CD4-positive, alpha-beta T cell (primary cell): ENCODE data around the gene C7. TPM values are rescaled to one million over a fixed set of nuclear protein-coding genes. Genes with fewer than 3 reads are reported as not detected.

Experiments
- ATAC-seq: fragments of 200-7000 bp; cut with Tn5 transposase; one replicate; pipeline ENCODE4 v1.10.0; 2022; ENCODE audit warnings: mild to moderate bottlenecking; ENCODE audit not compliant: poor library complexity
- CTCF ChIA-PET: fragments of 350-600 bp; sonication (Branson Sonifier 250); formaldehyde crosslinking; loops from one replicate; lab custom pipeline; 2021; ENCODE audit warnings: antibody characterized with exemption, inconsistent platforms; lab: Charles Lee
- POLR2A ChIA-PET: fragments of 350-600 bp; sonication (Branson Sonifier 250); formaldehyde crosslinking; loops from one replicate; lab custom pipeline; 2021; ENCODE audit warnings: antibody characterized with exemption, inconsistent platforms; lab: Charles Lee
- DNase-seq, 14 experiments: peaks; one replicate each; pipeline ENCODE4 v3.0.0-alpha.2; 2013 to 2020; ENCODE audit warnings: mixed read lengths in 2 of 14
- H3K27ac ChIP-seq, 2 donors: one replicate each; pipeline versions ENCODE4 v1.5.1 to v1.7.0; 2013; ENCODE audit warnings: low read length in 2 of 2, low read depth in 1 of 2, mild to moderate bottlenecking in 1 of 2
- H3K27me3 ChIP-seq, 2 experiments: 1 replicate in 1 of 2; 2 replicates in 1 of 2; pipeline versions ENCODE4 v1.6.1 to v1.7.0; 2013; ENCODE audit warnings: low read length in 2 of 2, control low read depth in 1 of 2, mild to moderate bottlenecking in 1 of 2, moderate library complexity in 1 of 2; ENCODE audit not compliant: insufficient read depth in 2 of 2, control insufficient read depth in 1 of 2
- H3K36me3 ChIP-seq: one replicate; pipeline ENCODE4 v1.6.1; 2013; ENCODE audit warnings: low read length, control low read depth; ENCODE audit not compliant: insufficient read depth
- H3K4me1 ChIP-seq: one replicate; pipeline ENCODE4 v1.6.1; 2013; ENCODE audit warnings: low read length, control low read depth; ENCODE audit not compliant: insufficient read depth
- H3K4me3 ChIP-seq: one replicate; pipeline ENCODE4 v1.5.1; 2013; ENCODE audit warnings: mild to moderate bottlenecking, low read length, moderate library complexity
- H3K9me3 ChIP-seq, 2 experiments: 1 replicate in 1 of 2; 2 replicates in 1 of 2; pipeline versions ENCODE4 v1.6.1 to v1.7.0; 2013; ENCODE audit warnings: low read length in 2 of 2, mild to moderate bottlenecking in 2 of 2, control low read depth in 1 of 2, moderate library complexity in 1 of 2; ENCODE audit not compliant: control insufficient read depth in 1 of 2, insufficient read depth in 1 of 2
- H3K27ac Mint-ChIP-seq: one replicate; pipeline ENCODE4 v1.8.0; 2020; ENCODE audit warnings: mixed read lengths
- H3K27me3 Mint-ChIP-seq: one replicate; pipeline ENCODE4 v1.8.0; 2021; ENCODE audit warnings: mixed read lengths
- H3K36me3 Mint-ChIP-seq: one replicate; pipeline ENCODE4 v1.8.0; 2021; ENCODE audit warnings: low read depth, mixed read lengths
- H3K4me1 Mint-ChIP-seq: one replicate; pipeline ENCODE4 v1.8.0; 2021; ENCODE audit warnings: low read depth, mixed read lengths
- H3K4me3 Mint-ChIP-seq: one replicate; pipeline ENCODE4 v1.8.0; 2020; ENCODE audit warnings: mild to moderate bottlenecking, mixed read lengths
- H3K9me3 Mint-ChIP-seq: one replicate; pipeline ENCODE4 v1.8.0; 2020; ENCODE audit warnings: mixed read lengths
- CTCF ChIP-seq: fragments of 200-600 bp; IDR thresholded peaks from one replicate; pipeline ENCODE4 v1.8.0; 2022; ENCODE audit warnings: antibody characterized with exemption, mild to moderate bottlenecking
- intact Hi-C, 2 experiments: fragments of 100-400 bp; cut with DNase I in 1 of 2; cut with micrococcal nuclease in 1 of 2; formaldehyde crosslinking; loops; one replicate each; pipeline versions ENCODE4 v1.15.1 to v1.9.0; 2023 to 2025; cut with DNase I, micrococcal nuclease
- total RNA-seq, 174 experiments: library from RNA in 2 of 174; stranded (reverse) in 2 of 174; gene quantifications; one replicate each; pipeline ENCODE4 v1.2.3 and lab custom pipeline; 2021 to 2026

C7 gene
- total RNA-seq, 2 experiments from 2014 or later: not detected

GRCh38 chr5:40987349-40987748 lies 78.1 kb downstream of the C7 start:
- no peak for ATAC-seq
- no peak for TF ChIP-seq CTCF
- ChIA-PET POLR2A (no interaction called here), CTCF (no interaction called here)
- no peaks in the 10 kb centered on the region for H3K36me3 ChIP-seq
- DNase-seq: no peak
- Mint-ChIP-seq H3K27me3 (peaks cover 5% of the 10 kb centered on the region), H3K4me3 (no peak overlapping the region), H3K4me1 (no peaks in the 10 kb centered on the region), H3K27ac (no peak overlapping the region), H3K36me3 (no peaks in the 10 kb centered on the region), H3K9me3 (peaks cover 3% of the 10 kb centered on the region)
- H3K4me3 ChIP-seq: no peak overlapping the region
- intact Hi-C loops: no loop called here
- H3K27me3 ChIP-seq: no peaks in the 10 kb centered on the region
- H3K9me3 ChIP-seq: no peaks in the 10 kb centered on the region
- H3K4me1 ChIP-seq: no peaks in the 10 kb centered on the region
- H3K27ac ChIP-seq: no peak overlapping the region

- Mint-ChIP-seq H3K9me3 (peaks cover 3% of the 10 kb centered on the region), H3K27ac (no peak overlapping the region), H3K4me3 (no peak overlapping the region), H3K36me3 (no peaks in the 10 kb centered on the region), H3K27me3 (peaks cover 3% of the 10 kb centered on the region), H3K4me1 (no peaks in the 10 kb centered on the region)
- Histone ChIP-seq H3K36me3 (no peaks in the 10 kb centered on the region), H3K27ac (no peak overlapping the region), H3K9me3 (no peaks in the 10 kb centered on the region), H3K4me1 (no peaks in the 10 kb centered on the region), H3K4me3 (no peak overlapping the region), H3K27me3 (no peaks in the 10 kb centered on the region)
- TF ChIP-seq CTCF: no peak
- ChIA-PET POLR2A (no interaction called here), CTCF (no interaction called here)
- intact Hi-C loops: no loop called here
- DNase-seq: no peak
- ATAC-seq: no peak
Observed at GRCh38 chr5:40988746-40989510, 79.6 kb downstream of the C7 start.

DNA sequence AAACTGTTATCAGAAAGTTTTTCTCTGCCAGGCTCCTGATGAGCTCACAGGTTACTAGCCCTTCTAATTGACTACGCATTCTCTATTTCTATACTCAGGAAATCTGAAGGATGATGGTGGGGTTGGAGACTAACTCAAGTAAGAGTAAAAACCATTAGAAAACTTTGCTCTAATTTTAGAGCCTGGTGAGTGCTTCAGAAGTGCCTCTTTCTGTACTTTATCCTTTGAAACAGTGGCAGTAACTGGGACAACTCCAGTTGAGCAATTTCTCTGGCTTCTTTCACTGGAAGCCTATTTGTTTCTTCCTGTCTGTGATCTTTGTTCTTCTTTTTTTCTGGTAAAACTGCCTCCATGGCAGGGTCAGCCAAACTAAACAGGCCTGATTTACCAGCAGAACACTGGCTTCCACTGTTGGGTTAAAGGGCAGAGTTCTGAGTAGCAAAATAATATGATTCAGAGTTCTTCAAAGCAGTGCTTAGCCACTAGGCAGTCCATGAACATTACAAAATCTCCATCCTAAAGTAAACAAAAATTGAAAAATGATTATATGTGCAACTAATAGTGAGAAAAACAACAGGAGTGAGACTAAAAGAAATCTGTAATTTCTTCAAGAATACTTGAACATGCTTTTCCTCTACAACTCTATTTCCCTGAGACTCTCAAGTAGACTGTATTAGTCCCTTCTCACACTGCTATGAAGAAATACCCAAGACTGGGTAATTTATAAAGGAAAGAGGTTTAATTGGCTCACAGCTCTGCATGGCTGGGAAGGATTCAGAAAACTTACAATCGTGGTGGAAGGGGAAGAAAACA lies 82.1 kb downstream of the C7 start:
- Mint-ChIP-seq H3K9me3 (peaks cover 3% of the 10 kb centered on the region), H3K36me3 (no peaks in the 10 kb centered on the region), H3K4me3 (no peak overlapping the region), H3K4me1 (no peaks in the 10 kb centered on the region), H3K27me3 (no peaks in the 10 kb centered on the region), H3K27ac (no peak overlapping the region)
- no peaks in the 10 kb centered on the region for H3K9me3 ChIP-seq
- no peaks in the 10 kb centered on the region for H3K4me1 ChIP-seq
- ATAC-seq (no peak), DNase-seq (no peak)
- H3K4me3 ChIP-seq: no peak overlapping the region
- POLR2A ChIA-PET: no interaction called here
- TF ChIP-seq CTCF: no peak
- no peaks in the 10 kb centered on the region for H3K27me3 ChIP-seq
- CTCF ChIA-PET: no interaction called here
- intact Hi-C loops: no loop called here
- no peaks in the 10 kb centered on the region for H3K36me3 ChIP-seq
- H3K27ac ChIP-seq: no peak overlapping the region
